Breast epithelium (tissue), 3 donors: Measurements from ENCODE around the gene GMNC.

Source experiments
- POLR2A ChIP-seq: fragments of 450-650 bp; IDR thresholded peaks from one replicate; pipeline ENCODE4 v1.6.1; 2016; ENCODE audit warnings: antibody characterized with exemption, mild to moderate bottlenecking, moderate library complexity
- TF ChIP-seq, protein P1 (sequence below), 3 donors: fragments of 450-650 bp; IDR thresholded peaks; one replicate each; pipeline ENCODE4 v1.5.1; 2016 to 2017; ENCODE audit warnings: antibody characterized with exemption in 3 of 3, mild to moderate bottlenecking in 3 of 3, moderate library complexity in 3 of 3

DNA sequence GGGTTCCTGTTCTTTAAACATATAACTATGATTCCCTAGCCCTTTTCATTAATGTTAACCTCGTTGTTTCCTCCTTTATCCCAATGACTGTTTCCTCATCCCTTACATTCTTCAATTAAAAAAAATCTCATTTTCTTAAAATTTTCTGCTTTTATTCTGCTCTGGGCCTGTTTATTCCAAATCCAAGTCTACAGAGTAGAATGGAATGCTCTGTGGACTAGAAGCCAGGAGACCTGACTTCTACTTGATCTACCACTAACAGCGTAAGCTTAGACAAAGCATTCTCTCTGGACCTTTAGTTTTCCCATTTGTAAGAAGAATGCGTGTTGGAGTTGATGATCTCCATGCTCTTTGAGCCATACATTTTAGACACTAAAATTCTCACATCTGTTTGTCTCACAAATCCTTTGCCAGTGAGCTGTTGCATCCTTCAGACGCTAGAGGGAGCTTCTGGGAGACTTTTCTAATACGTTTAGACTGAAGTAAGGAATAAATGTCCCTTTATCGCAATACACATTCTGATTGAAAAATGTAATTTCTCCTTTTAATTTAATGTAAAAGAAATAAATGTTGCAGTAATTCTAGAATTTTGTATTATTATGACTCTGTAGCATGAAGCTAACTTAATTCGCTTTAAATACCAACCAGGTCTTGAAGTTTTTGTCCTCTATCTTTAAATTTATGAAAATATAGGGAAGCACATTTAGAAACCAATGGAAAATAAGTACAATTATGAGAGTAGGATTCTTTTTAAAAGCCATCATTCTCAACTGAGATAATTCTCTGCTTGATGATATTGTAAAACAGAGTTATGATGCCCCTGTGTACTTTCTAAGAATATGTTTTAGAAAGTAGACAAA lies 21.7 kb upstream of the GMNC start:
- TF ChIP-seq, protein P1, sequence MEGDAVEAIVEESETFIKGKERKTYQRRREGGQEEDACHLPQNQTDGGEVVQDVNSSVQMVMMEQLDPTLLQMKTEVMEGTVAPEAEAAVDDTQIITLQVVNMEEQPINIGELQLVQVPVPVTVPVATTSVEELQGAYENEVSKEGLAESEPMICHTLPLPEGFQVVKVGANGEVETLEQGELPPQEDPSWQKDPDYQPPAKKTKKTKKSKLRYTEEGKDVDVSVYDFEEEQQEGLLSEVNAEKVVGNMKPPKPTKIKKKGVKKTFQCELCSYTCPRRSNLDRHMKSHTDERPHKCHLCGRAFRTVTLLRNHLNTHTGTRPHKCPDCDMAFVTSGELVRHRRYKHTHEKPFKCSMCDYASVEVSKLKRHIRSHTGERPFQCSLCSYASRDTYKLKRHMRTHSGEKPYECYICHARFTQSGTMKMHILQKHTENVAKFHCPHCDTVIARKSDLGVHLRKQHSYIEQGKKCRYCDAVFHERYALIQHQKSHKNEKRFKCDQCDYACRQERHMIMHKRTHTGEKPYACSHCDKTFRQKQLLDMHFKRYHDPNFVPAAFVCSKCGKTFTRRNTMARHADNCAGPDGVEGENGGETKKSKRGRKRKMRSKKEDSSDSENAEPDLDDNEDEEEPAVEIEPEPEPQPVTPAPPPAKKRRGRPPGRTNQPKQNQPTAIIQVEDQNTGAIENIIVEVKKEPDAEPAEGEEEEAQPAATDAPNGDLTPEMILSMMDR (IDR thresholded peaks at IDR 0.05): peak; percentile 29 to 69 (median 46)
- TF ChIP-seq POLR2A: no peak
